ENCODE measurements around the gene NAV3.

DNA sequence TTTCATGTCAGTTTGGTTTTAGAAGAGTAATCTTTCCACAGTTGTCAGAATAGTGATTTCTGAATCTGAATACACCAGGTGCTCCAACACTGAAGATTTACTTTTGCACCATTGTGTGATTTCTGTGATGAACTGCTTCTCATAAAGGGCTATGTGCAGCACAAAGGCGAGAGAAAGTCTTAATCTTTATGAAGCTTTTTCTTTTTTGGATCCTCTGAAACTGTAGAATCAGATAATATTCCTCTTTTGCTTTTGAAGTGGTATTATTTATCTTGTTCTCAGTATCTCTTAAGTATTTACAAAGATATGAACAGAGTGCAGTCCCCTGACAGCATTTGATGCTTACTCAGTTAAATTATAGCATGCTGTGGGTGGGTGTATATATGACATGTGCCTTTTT, 207.8 kb downstream of the NAV3 start:
- TF ChIP-seq, protein P1, sequence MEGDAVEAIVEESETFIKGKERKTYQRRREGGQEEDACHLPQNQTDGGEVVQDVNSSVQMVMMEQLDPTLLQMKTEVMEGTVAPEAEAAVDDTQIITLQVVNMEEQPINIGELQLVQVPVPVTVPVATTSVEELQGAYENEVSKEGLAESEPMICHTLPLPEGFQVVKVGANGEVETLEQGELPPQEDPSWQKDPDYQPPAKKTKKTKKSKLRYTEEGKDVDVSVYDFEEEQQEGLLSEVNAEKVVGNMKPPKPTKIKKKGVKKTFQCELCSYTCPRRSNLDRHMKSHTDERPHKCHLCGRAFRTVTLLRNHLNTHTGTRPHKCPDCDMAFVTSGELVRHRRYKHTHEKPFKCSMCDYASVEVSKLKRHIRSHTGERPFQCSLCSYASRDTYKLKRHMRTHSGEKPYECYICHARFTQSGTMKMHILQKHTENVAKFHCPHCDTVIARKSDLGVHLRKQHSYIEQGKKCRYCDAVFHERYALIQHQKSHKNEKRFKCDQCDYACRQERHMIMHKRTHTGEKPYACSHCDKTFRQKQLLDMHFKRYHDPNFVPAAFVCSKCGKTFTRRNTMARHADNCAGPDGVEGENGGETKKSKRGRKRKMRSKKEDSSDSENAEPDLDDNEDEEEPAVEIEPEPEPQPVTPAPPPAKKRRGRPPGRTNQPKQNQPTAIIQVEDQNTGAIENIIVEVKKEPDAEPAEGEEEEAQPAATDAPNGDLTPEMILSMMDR (IDR thresholded peaks at IDR 0.05) = no peak
- TF ChIP-seq EP300 (IDR thresholded peaks at IDR 0.05) (no peak), POLR2A (IDR thresholded peaks at IDR 0.05) (no peak)
